OCI-LY3 (cell line): ENCODE measurements around the gene AGBL3.

Source experiments
- EZH2phosphoT487 ChIP-seq: fragments of 200-600 bp; shearing (Covaris generic); IDR thresholded peaks from 2 replicates; pipeline ENCODE4 v1.6.1; 2018; ENCODE audit warnings: antibody characterized with exemption, mixed run types, low read depth
- TF ChIP-seq, protein P1 (sequence below): fragments of 200-600, 300-600 bp; sonication (generic); IDR thresholded peaks from 2 replicates; pipeline ENCODE4 v1.5.1; 2014; ENCODE audit warnings: antibody characterized with exemption, low read length, low read depth

DNA sequence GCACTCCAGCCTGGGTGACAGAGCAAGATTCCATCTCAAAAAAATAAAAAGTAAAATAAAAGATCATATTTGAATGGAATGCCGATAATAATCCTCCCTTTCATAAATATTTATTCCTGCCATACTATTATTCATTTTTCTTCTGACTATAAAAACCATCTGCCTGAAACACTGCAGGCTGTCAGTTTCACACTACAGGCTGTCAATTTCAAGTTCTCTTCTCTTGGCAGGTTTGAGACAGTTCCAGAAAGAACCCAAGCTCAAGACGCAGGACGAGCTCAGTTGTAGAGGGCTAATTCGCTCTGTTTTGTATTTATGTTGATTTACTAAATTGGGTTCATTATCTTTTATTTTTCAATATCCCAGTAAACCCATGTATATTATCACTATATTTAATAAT, 18.2 kb upstream of the AGBL3 start:
- TF ChIP-seq, protein P1, sequence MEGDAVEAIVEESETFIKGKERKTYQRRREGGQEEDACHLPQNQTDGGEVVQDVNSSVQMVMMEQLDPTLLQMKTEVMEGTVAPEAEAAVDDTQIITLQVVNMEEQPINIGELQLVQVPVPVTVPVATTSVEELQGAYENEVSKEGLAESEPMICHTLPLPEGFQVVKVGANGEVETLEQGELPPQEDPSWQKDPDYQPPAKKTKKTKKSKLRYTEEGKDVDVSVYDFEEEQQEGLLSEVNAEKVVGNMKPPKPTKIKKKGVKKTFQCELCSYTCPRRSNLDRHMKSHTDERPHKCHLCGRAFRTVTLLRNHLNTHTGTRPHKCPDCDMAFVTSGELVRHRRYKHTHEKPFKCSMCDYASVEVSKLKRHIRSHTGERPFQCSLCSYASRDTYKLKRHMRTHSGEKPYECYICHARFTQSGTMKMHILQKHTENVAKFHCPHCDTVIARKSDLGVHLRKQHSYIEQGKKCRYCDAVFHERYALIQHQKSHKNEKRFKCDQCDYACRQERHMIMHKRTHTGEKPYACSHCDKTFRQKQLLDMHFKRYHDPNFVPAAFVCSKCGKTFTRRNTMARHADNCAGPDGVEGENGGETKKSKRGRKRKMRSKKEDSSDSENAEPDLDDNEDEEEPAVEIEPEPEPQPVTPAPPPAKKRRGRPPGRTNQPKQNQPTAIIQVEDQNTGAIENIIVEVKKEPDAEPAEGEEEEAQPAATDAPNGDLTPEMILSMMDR, result no peak
- TF ChIP-seq EZH2phosphoT487, result no peak
